Liver (tissue), 9 donors: ENCODE measurements around the gene ABCB9. TPM values are rescaled to one million over a fixed set of nuclear protein-coding genes. Genes with fewer than 3 reads are reported as not detected.

Experiments
- DNase-seq: peaks from one replicate; pipeline ENCODE4 v3.0.0-alpha.2; 2017; ENCODE audit warnings: low spot score
- H3K27ac ChIP-seq, 2 donors: one replicate each; pipeline ENCODE4 v1.7.0; 2013; ENCODE audit warnings: inconsistent platforms in 2 of 2, low read length in 2 of 2, control low read depth in 1 of 2, low read depth in 1 of 2, mild to moderate bottlenecking in 1 of 2
- H3K27me3 ChIP-seq, 4 donors: one replicate each; pipeline versions ENCODE4 v1.6.1 to v1.7.0; 2013; ENCODE audit warnings: low read length in 3 of 4, inconsistent platforms in 1 of 4, mild to moderate bottlenecking in 1 of 4, moderate library complexity in 1 of 4; ENCODE audit not compliant: control insufficient read depth in 4 of 4, insufficient read depth in 4 of 4
- H3K36me3 ChIP-seq, 4 donors: one replicate each; pipeline versions ENCODE4 v1.6.1 to v1.7.0; 2013; ENCODE audit warnings: low read length in 3 of 4, mild to moderate bottlenecking in 3 of 4, low read depth in 1 of 4, moderate library complexity in 1 of 4; ENCODE audit not compliant: control insufficient read depth in 4 of 4, insufficient read depth in 3 of 4
- H3K4me1 ChIP-seq, 4 donors: one replicate each; pipeline versions ENCODE4 v1.6.1 to v1.7.0; 2013; ENCODE audit warnings: low read length in 3 of 4, mild to moderate bottlenecking in 3 of 4, moderate library complexity in 1 of 4; ENCODE audit not compliant: control insufficient read depth in 4 of 4, insufficient read depth in 4 of 4
- H3K4me3 ChIP-seq, 3 donors: one replicate each; pipeline versions ENCODE4 v1.6.1 to v1.7.0; 2013; ENCODE audit warnings: low read length in 3 of 3, control low read depth in 1 of 3, low read depth in 1 of 3, mild to moderate bottlenecking in 1 of 3
- H3K9ac ChIP-seq, 2 donors: one replicate each; pipeline ENCODE4 v1.7.0; 2013; ENCODE audit warnings: low read length in 2 of 2, mild to moderate bottlenecking in 2 of 2, moderate library complexity in 2 of 2, control low read depth in 1 of 2, low read depth in 1 of 2
- H3K9me3 ChIP-seq, 4 donors: one replicate each; pipeline versions ENCODE4 v1.6.1 to v1.7.0; 2013; ENCODE audit warnings: low read length in 3 of 4; ENCODE audit not compliant: control insufficient read depth in 4 of 4
- ATF3 ChIP-seq: IDR thresholded peaks from 2 replicates; pipeline ENCODE4 v1.6.1; 2016; ENCODE audit warnings: antibody characterized with exemption
- EGR1 ChIP-seq, 2 donors: IDR thresholded peaks; 2 replicates each; pipeline ENCODE4 v1.6.1; 2016 to 2018; ENCODE audit warnings: antibody characterized with exemption in 2 of 2, low read depth in 2 of 2
- FOXA1 ChIP-seq: IDR thresholded peaks from 2 replicates; pipeline ENCODE4 v1.6.1; 2016; ENCODE audit warnings: antibody characterized with exemption
- FOXA2 ChIP-seq: IDR thresholded peaks from 2 replicates; pipeline ENCODE4 v1.6.1; 2016; ENCODE audit warnings: antibody characterized with exemption
- GABPA ChIP-seq, 2 donors: IDR thresholded peaks in 1 of 2; conservative IDR thresholded peaks in 1 of 2; 2 replicates each; pipeline ENCODE4 v1.6.1; 2016; ENCODE audit warnings: antibody characterized with exemption in 2 of 2, mild to moderate bottlenecking in 1 of 2, moderate library complexity in 1 of 2
- HNF4A ChIP-seq, 2 donors: conservative IDR thresholded peaks; 2 replicates each; pipeline ENCODE4 v1.6.1; 2016; ENCODE audit warnings: antibody characterized with exemption in 2 of 2, mild to moderate bottlenecking in 2 of 2
- HNF4G ChIP-seq: IDR thresholded peaks from 2 replicates; pipeline ENCODE4 v1.6.1; 2016; ENCODE audit warnings: antibody characterized with exemption
- JUND ChIP-seq, 2 donors: IDR thresholded peaks; 2 replicates each; pipeline ENCODE4 v1.6.1; 2016; ENCODE audit warnings: antibody characterized with exemption in 2 of 2
- MAX ChIP-seq: IDR thresholded peaks from 2 replicates; pipeline ENCODE4 v1.6.1; 2016; ENCODE audit warnings: antibody characterized with exemption
- RAD21 ChIP-seq, 2 donors: IDR thresholded peaks; 2 replicates each; pipeline ENCODE4 v1.6.1; 2016; ENCODE audit warnings: antibody characterized with exemption in 2 of 2, mild to moderate bottlenecking in 2 of 2
- RXRA ChIP-seq, 2 donors: IDR thresholded peaks; 2 replicates each; pipeline ENCODE4 v1.6.1; 2017 to 2018; ENCODE audit warnings: antibody characterized with exemption in 2 of 2, mild to moderate bottlenecking in 1 of 2
- SP1 ChIP-seq: IDR thresholded peaks from 2 replicates; pipeline ENCODE4 v1.6.1; 2018; ENCODE audit warnings: antibody characterized with exemption, mild to moderate bottlenecking
- YY1 ChIP-seq: IDR thresholded peaks from 2 replicates; pipeline ENCODE4 v1.6.1; 2016; ENCODE audit warnings: antibody characterized with exemption, mild to moderate bottlenecking
- WGBS: extraction: QIAGEN DNeasy Blood & Tissue Kit; methylation state at CpG from one replicate; pipeline ENCODE4 v1.1.7; 2013; 5-methylcytosine and 5-hydroxymethylcytosine counted together
- polyA plus RNA-seq, 2 donors: library from polyadenylated mRNA; stranded (reverse) in 1 of 2; unstranded in 1 of 2; fragments of 200-250 nt in 1 of 2; fragments of >200 nt in 1 of 2; fragmentation: Nextera tagmentation in 1 of 2; extraction: Ambion mirVana in 1 of 2; gene quantifications; one replicate each; pipeline versions ENCODE4 v1.2.1 to v1.2.3, GENCODE V29; 2013 to 2015
- total RNA-seq, 2 donors: library from RNA; depleted of rRNA; stranded (reverse); fragments of >200 nt; gene quantifications; one replicate each; pipeline ENCODE4 v1.2.3, GENCODE V29; 2014
- TF ChIP-seq, protein P1 (sequence below): IDR thresholded peaks from 2 replicates; pipeline ENCODE4 v1.6.1; 2016; ENCODE audit warnings: antibody characterized with exemption
- TF ChIP-seq, protein P2 (sequence below): fragments of 150-350 bp; IDR thresholded peaks from 2 replicates; pipeline ENCODE4 v1.5.1; 2017; ENCODE audit warnings: improper control_type of control experiment, low read depth, low read length; ENCODE audit not compliant: missing input control
- donor health status: healthy.
- donor health status: healthy.
- donor health status: healthy.
- donor health status: healthy.
- donor health status: healthy.

Gene ABCB9
- total and polyA plus RNA-seq, 4 donors: 0.29 to 3.3 (median 1.3) TPM

DNA sequence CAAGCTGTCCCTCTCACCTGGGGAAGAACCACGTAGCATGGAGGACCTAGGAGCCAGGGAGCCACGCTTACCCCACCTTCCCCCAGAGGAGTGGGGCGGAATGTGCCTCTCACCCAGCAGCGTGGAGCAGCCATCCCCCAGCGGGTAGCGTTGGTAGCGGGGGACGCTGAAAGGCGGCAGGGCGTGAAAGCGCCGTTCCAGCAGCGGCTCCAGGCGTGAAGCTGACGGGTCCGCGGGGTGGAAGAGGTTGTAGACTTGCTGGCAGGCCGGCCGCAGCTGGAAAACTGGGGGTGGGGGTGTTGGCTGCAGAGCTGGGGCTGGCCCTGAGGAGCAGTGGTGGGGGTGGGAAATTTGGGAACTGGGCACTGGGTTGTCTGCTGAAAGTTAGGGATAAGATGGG lies 26.1 kb upstream of the ABCB9 start:
- DNase-seq: no peak
- H3K9ac ChIP-seq: no peak overlapping the region
- 91% methylated on average over 19 of the region's 19 CpGs for WGBS
- no peak for TF ChIP-seq RXRA (IDR thresholded peaks at IDR 0.05)
- TF ChIP-seq HNF4A (conservative IDR thresholded peaks at IDR 0.05): no peak
- no peak for TF ChIP-seq MAX
- TF ChIP-seq JUND (IDR thresholded peaks at IDR 0.05): no peak
- H3K27ac ChIP-seq: no peak overlapping the region
- peaks cover 20 to 57% (median 44%) of the 10 kb centered on the region in 4 donors for H3K4me1 ChIP-seq
- no peaks in the 10 kb centered on the region for H3K9me3 ChIP-seq
- no peaks in the 10 kb centered on the region for H3K27me3 ChIP-seq
- H3K36me3 ChIP-seq: peaks cover 5 to 28% (median 16%) of the 10 kb centered on the region in 4 donors
- no peak overlapping the region for H3K4me3 ChIP-seq

DNA sequence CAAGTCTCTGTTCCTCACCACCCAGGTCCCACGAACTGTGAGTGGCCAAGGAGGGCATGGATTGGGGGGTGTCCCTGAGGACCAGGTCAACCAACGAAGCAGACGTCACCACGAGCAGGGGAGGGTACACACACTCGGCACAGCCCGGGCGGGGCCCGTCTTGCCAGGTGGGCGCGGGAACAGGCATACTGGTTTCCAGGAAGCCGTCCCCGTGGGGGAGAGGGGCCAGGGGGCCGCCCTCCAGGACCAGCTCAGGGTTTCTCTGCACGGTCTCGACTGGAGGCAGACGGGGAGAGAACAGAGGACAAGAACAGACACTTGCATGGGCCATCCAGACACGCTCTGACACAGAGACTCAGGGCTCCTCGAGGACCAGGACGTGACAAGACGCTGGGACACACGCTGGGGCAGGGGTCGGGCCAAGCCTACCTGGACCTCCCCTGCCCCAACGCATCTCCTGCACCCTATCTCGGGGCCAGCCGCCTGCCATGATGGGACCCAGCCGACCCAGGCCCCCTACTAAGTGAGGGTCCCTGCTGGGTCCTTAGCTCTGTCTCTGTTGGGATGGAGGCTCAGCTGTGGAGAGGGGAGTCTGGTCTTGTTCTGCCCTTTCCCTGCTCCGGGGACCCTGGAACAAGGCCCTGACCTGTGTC lies 25.5 kb upstream of the ABCB9 start:
- H3K36me3 ChIP-seq: peaks cover 7 to 34% (median 18%) of the 10 kb centered on the region in 4 donors
- H3K27ac ChIP-seq: no peak overlapping the region
- peaks cover 14 to 54% (median 37%) of the 10 kb centered on the region in 4 donors for H3K4me1 ChIP-seq
- no peaks in the 10 kb centered on the region for H3K27me3 ChIP-seq
- no peaks in the 10 kb centered on the region for H3K9me3 ChIP-seq
- no peak overlapping the region for H3K4me3 ChIP-seq
- no peak overlapping the region for H3K9ac ChIP-seq
- WGBS: 89% methylated on average over 27 of the region's 27 CpGs
- no peak for DNase-seq
- TF ChIP-seq, protein P1, sequence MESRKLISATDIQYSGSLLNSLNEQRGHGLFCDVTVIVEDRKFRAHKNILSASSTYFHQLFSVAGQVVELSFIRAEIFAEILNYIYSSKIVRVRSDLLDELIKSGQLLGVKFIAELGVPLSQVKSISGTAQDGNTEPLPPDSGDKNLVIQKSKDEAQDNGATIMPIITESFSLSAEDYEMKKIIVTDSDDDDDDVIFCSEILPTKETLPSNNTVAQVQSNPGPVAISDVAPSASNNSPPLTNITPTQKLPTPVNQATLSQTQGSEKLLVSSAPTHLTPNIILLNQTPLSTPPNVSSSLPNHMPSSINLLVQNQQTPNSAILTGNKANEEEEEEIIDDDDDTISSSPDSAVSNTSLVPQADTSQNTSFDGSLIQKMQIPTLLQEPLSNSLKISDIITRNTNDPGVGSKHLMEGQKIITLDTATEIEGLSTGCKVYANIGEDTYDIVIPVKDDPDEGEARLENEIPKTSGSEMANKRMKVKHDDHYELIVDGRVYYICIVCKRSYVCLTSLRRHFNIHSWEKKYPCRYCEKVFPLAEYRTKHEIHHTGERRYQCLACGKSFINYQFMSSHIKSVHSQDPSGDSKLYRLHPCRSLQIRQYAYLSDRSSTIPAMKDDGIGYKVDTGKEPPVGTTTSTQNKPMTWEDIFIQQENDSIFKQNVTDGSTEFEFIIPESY: no peak
- TF ChIP-seq RAD21 (IDR thresholded peaks at IDR 0.05) (no peak), MAX (no peak), ATF3 (no peak), FOXA2 (no peak), GABPA (IDR thresholded peaks at IDR 0.05 in 1 of 2, conservative IDR thresholded peaks at IDR 0.05 in 1 of 2) (no peak), YY1 (no peak), FOXA1 (no peak), SP1 (no peak), HNF4A (conservative IDR thresholded peaks at IDR 0.05) (no peak), EGR1 (IDR thresholded peaks at IDR 0.05; ENCODE audit: low read depth in 2 of 2) (no peak), HNF4G (no peak)
- TF ChIP-seq, protein P2, sequence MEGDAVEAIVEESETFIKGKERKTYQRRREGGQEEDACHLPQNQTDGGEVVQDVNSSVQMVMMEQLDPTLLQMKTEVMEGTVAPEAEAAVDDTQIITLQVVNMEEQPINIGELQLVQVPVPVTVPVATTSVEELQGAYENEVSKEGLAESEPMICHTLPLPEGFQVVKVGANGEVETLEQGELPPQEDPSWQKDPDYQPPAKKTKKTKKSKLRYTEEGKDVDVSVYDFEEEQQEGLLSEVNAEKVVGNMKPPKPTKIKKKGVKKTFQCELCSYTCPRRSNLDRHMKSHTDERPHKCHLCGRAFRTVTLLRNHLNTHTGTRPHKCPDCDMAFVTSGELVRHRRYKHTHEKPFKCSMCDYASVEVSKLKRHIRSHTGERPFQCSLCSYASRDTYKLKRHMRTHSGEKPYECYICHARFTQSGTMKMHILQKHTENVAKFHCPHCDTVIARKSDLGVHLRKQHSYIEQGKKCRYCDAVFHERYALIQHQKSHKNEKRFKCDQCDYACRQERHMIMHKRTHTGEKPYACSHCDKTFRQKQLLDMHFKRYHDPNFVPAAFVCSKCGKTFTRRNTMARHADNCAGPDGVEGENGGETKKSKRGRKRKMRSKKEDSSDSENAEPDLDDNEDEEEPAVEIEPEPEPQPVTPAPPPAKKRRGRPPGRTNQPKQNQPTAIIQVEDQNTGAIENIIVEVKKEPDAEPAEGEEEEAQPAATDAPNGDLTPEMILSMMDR: no peak
